Smooth muscle cell (in vitro differentiated cells): ENCODE results near the gene CACNB2. TPM values are rescaled to one million over a fixed set of nuclear protein-coding genes. Genes with fewer than 3 reads are reported as not detected.

ENCODE experiments used
- DNase-seq: peaks from one replicate; lab custom pipeline; 2025; ENCODE audit not compliant: unreplicated experiment; lab: John Stamatoyannopoulos, UW
- H2AFZ ChIP-seq: fragments of 200-600 bp; sonication (generic); 2 replicates; pipeline ENCODE4 v1.6.0; 2016; ENCODE audit warnings: antibody characterized with exemption, low read depth, mild to moderate bottlenecking
- H3F3A ChIP-seq: fragments of 200-600 bp; sonication (generic); 2 replicates; pipeline ENCODE4 v1.6.0; 2017; ENCODE audit warnings: antibody characterized with exemption, low read depth
- H3K27ac ChIP-seq: fragments of 200-600 bp; sonication (generic); 2 replicates; pipeline ENCODE4 v1.5.1; 2016; ENCODE audit warnings: low read depth, mild to moderate bottlenecking
- H3K27me3 ChIP-seq: fragments of 200-600 bp; sonication (generic); 2 replicates; pipeline ENCODE4 v1.6.1; 2016; ENCODE audit warnings: low read depth, mild to moderate bottlenecking
- H3K36me3 ChIP-seq: fragments of 200-600 bp; sonication (generic); 2 replicates; pipeline ENCODE4 v1.5.1; 2016; ENCODE audit warnings: low read depth
- H3K4me1 ChIP-seq: fragments of 200-600 bp; sonication (generic); 2 replicates; pipeline ENCODE4 v1.5.1; 2016; ENCODE audit warnings: low read depth
- H3K4me2 ChIP-seq: fragments of 200-600 bp; sonication (generic); 2 replicates; pipeline ENCODE4 v1.6.0; 2016; ENCODE audit warnings: mild to moderate bottlenecking
- H3K4me3 ChIP-seq: fragments of 200-600 bp; sonication (generic); 2 replicates; pipeline ENCODE4 v1.5.1; 2016; ENCODE audit warnings: mild to moderate bottlenecking
- H3K79me2 ChIP-seq: fragments of 200-600 bp; sonication (generic); 2 replicates; pipeline ENCODE4 v1.6.0; 2016; ENCODE audit warnings: low read depth, mild to moderate bottlenecking
- H3K9ac ChIP-seq: fragments of 200-600 bp; sonication (generic); 2 replicates; pipeline ENCODE4 v1.6.0; 2016; ENCODE audit warnings: low read depth
- H3K9me3 ChIP-seq: fragments of 200-600 bp; sonication (generic); replicated peaks from 2 replicates; pipeline ENCODE4 v1.5.1; 2016; ENCODE audit warnings: low read depth
- H4K20me1 ChIP-seq: fragments of 200-600 bp; sonication (generic); 2 replicates; pipeline ENCODE4 v1.6.0; 2016; ENCODE audit warnings: low read depth
- CTCF ChIP-seq: fragments of 200-600 bp; sonication (generic); IDR thresholded peaks from 2 replicates; pipeline ENCODE4 v1.5.1; 2017; ENCODE audit warnings: borderline replicate concordance, mild to moderate bottlenecking, antibody characterized with exemption; ENCODE audit not compliant: insufficient read depth, poor library complexity, severe bottlenecking
- WGBS: methylation state at CpG from one replicate; pipeline ENCODE4 v1.1.7; 2016; ENCODE audit warnings: low lambda C conversion rate; 5-methylcytosine and 5-hydroxymethylcytosine counted together
- polyA plus RNA-seq: library from polyadenylated mRNA; unstranded; fragments of >200 nt; fragmentation: Nextera tagmentation; extraction: Ambion mirVana; gene quantifications from 2 replicates; pipeline ENCODE4 v1.2.1, GENCODE V29; 2016
- total RNA-seq: library from RNA; depleted of rRNA; stranded (reverse); fragments of >200 nt; gene quantifications from 2 replicates; pipeline ENCODE4 v1.2.3, GENCODE V29; 2014

The CACNB2 gene
- total and polyA plus RNA-seq, 2 experiments from 2014 or later, result 0.04 to 1.1 TPM

GRCh38 chr10:18098201-18098600 lies 42.0 kb upstream of the CACNB2 start:
- no peaks in the 10 kb centered on the region for H3K9me3 ChIP-seq
- H3K4me2 ChIP-seq, result no peak overlapping the region
- no peak overlapping the region for H3K27ac ChIP-seq
- H3K79me2 ChIP-seq, result no peaks in the 10 kb centered on the region
- H3F3A ChIP-seq, result no peaks in the 10 kb centered on the region
- H4K20me1 ChIP-seq, result no peaks in the 10 kb centered on the region
- H3K27me3 ChIP-seq, result peaks cover 24% of the 10 kb centered on the region
- no peak overlapping the region for H3K4me3 ChIP-seq
- no peaks in the 10 kb centered on the region for H3K36me3 ChIP-seq
- 95% methylated on average over 3 of the region's 3 CpGs for whole genome bisulfite sequencing
- DNase-seq, result no peak
- no peaks in the 10 kb centered on the region for H3K4me1 ChIP-seq
- no peak for TF ChIP-seq CTCF
- no peak overlapping the region for H2AFZ ChIP-seq
- no peak overlapping the region for H3K9ac ChIP-seq

GRCh38 chr10:18099415-18099814 lies 40.8 kb upstream of the CACNB2 start:
- H3K27me3 ChIP-seq, result peaks cover 24% of the 10 kb centered on the region
- H3K4me2 ChIP-seq, result no peak overlapping the region
- no peaks in the 10 kb centered on the region for H3K79me2 ChIP-seq
- TF ChIP-seq CTCF, result no peak
- no peaks in the 10 kb centered on the region for H3K9me3 ChIP-seq
- H3K36me3 ChIP-seq, result no peaks in the 10 kb centered on the region
- H3K4me3 ChIP-seq, result no peak overlapping the region
- no peaks in the 10 kb centered on the region for H3K4me1 ChIP-seq
- WGBS, result 88% methylated on average over 3 of the region's 3 CpGs
- no peak overlapping the region for H3K27ac ChIP-seq
- H3F3A ChIP-seq, result no peaks in the 10 kb centered on the region
- H4K20me1 ChIP-seq, result no peaks in the 10 kb centered on the region
- H3K9ac ChIP-seq, result no peak overlapping the region
- H2AFZ ChIP-seq, result no peak overlapping the region
- DNase-seq, result no peak

GRCh38 chr10:18100669-18101068 lies 39.6 kb upstream of the CACNB2 start:
- TF ChIP-seq CTCF, result no peak
- Histone ChIP-seq H4K20me1 (no peaks in the 10 kb centered on the region), H2AFZ (no peak overlapping the region), H3K27ac (no peak overlapping the region), H3K9me3 (no peaks in the 10 kb centered on the region), H3K4me2 (no peak overlapping the region), H3K4me1 (no peaks in the 10 kb centered on the region), H3K4me3 (no peak overlapping the region), H3K27me3 (peaks cover 26% of the 10 kb centered on the region), H3F3A (no peaks in the 10 kb centered on the region), H3K9ac (no peak overlapping the region), H3K36me3 (no peaks in the 10 kb centered on the region), H3K79me2 (no peaks in the 10 kb centered on the region)
- no peak for DNase-seq
- WGBS, result 97% methylated on average over 1 of the region's 1 CpG

- Histone ChIP-seq H3K27me3 (peaks cover 28% of the 10 kb centered on the region), H3K36me3 (no peaks in the 10 kb centered on the region), H3K9ac (no peak overlapping the region), H2AFZ (no peak overlapping the region), H4K20me1 (no peaks in the 10 kb centered on the region), H3K4me3 (no peak overlapping the region), H3F3A (no peaks in the 10 kb centered on the region), H3K79me2 (no peaks in the 10 kb centered on the region), H3K9me3 (no peaks in the 10 kb centered on the region), H3K4me1 (no peaks in the 10 kb centered on the region), H3K27ac (no peak overlapping the region), H3K4me2 (no peak overlapping the region)
- 96% methylated on average over 1 of the region's 1 CpG for WGBS
- no peak for TF ChIP-seq CTCF
- DNase-seq, result no peak
These were observed 37.8 kb upstream of the CACNB2 start for GRCh38 chr10:18102404-18102803.
